ENCODE measurements around the gene DENND2A. TPM values are rescaled to one million over a fixed set of nuclear protein-coding genes. Genes with fewer than 3 reads are reported as not detected.

Gene DENND2A, protein sequence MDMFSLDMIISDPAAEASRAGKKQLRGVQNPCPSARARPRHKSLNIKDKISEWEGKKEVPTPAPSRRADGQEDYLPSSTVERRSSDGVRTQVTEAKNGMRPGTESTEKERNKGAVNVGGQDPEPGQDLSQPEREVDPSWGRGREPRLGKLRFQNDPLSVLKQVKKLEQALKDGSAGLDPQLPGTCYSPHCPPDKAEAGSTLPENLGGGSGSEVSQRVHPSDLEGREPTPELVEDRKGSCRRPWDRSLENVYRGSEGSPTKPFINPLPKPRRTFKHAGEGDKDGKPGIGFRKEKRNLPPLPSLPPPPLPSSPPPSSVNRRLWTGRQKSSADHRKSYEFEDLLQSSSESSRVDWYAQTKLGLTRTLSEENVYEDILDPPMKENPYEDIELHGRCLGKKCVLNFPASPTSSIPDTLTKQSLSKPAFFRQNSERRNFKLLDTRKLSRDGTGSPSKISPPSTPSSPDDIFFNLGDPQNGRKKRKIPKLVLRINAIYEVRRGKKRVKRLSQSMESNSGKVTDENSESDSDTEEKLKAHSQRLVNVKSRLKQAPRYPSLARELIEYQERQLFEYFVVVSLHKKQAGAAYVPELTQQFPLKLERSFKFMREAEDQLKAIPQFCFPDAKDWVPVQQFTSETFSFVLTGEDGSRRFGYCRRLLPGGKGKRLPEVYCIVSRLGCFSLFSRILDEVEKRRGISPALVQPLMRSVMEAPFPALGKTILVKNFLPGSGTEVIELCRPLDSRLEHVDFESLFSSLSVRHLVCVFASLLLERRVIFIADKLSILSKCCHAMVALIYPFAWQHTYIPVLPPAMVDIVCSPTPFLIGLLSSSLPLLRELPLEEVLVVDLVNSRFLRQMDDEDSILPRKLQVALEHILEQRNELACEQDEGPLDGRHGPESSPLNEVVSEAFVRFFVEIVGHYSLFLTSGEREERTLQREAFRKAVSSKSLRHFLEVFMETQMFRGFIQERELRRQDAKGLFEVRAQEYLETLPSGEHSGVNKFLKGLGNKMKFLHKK
- total RNA-seq (23.9 TPM), polyA plus RNA-seq (ENCODE audit: insufficient read depth in 1 of 8, insufficient read length in 8 of 8, low replicate concordance in 1 of 8) (10 to 100 TPM; 43.0 to 72.2 (median 50.3) TPM)
- long read RNA-seq, donor 1, partial matches to known transcripts, result 88 of 306 reads
- long read RNA-seq, donor 1, other reads (novel, unspliced or antisense), result 213 of 306 reads
- long read RNA-seq, donor 2, result 0 reads
- long read RNA-seq, donor 3, result 0 reads
- long read RNA-seq, donor 4, partial matches to known transcripts, result 0 of 4 reads
- long read RNA-seq, donor 4, other reads (novel, unspliced or antisense), result 0 of 4 reads
- long read RNA-seq, donor 5, partial matches to known transcripts, result 15 of 22 reads
- long read RNA-seq, donor 5, other reads (novel, unspliced or antisense), result 0 of 22 reads
- long read RNA-seq, donor 6, transcript DENND2A-201 (19 exons, 3,735 nt), result major isoform, 5 of 1,438 reads
- long read RNA-seq, donor 6, partial matches to known transcripts, result 490 of 1,438 reads
- long read RNA-seq, donor 6, other reads (novel, unspliced or antisense), result 940 of 1,438 reads
- long read RNA-seq, donor 7, partial matches to known transcripts, result 0 of 6 reads
- long read RNA-seq, donor 7, other reads (novel, unspliced or antisense), result 0 of 6 reads
- long read RNA-seq, donor 8, partial matches to known transcripts, result 0 of 2 reads
- long read RNA-seq, donor 8, other reads (novel, unspliced or antisense), result 0 of 2 reads
- long read RNA-seq, donor 9, partial matches to known transcripts, result 0 of 1 reads
- long read RNA-seq, donor 9, other reads (novel, unspliced or antisense), result 0 of 1 reads
- long read RNA-seq, donor 10, partial matches to known transcripts, result 5 of 7 reads
- long read RNA-seq, donor 10, other reads (novel, unspliced or antisense), result 0 of 7 reads
- long read RNA-seq, donor 11, partial matches to known transcripts, result 12 of 20 reads
- long read RNA-seq, donor 11, other reads (novel, unspliced or antisense), result 6 of 20 reads

- H3K9me3 ChIP-seq (replicated peaks; ENCODE audit: control insufficient read depth, low read depth, low read length), result no peaks in the 10 kb centered on the region
- under 1% methylated on average over 70 of the region's 78 CpGs for WGBS (ENCODE audit: insufficient coverage)
- peak; percentile 96 for DNase-seq
- H3K36me3 ChIP-seq (ENCODE audit: control insufficient read depth, insufficient read depth, low read length), result peaks cover 6% of the 10 kb centered on the region
- H3K27ac ChIP-seq (ENCODE audit: low read length), result peak within 1 kb of the TSS; percentile 98
- peak within 1 kb of the TSS; percentile 92 for H3K4me3 ChIP-seq (ENCODE audit: low read length)
- peaks cover 42% of the 10 kb centered on the region for H3K4me1 ChIP-seq (ENCODE audit: control insufficient read depth, insufficient read depth, low read length)
- H3K27me3 ChIP-seq (ENCODE audit: control insufficient read depth, insufficient read depth, low read length), result peaks cover 8% of the 10 kb centered on the region
These were observed at the start of gene DENND2A for GRCh38 chr7:140640727-140641523. Gene DENND2A, minus strand, starts transcription at chr7:140640813. Its CDS starts 38,416 bp downstream, at chr7:140602397.

DNA sequence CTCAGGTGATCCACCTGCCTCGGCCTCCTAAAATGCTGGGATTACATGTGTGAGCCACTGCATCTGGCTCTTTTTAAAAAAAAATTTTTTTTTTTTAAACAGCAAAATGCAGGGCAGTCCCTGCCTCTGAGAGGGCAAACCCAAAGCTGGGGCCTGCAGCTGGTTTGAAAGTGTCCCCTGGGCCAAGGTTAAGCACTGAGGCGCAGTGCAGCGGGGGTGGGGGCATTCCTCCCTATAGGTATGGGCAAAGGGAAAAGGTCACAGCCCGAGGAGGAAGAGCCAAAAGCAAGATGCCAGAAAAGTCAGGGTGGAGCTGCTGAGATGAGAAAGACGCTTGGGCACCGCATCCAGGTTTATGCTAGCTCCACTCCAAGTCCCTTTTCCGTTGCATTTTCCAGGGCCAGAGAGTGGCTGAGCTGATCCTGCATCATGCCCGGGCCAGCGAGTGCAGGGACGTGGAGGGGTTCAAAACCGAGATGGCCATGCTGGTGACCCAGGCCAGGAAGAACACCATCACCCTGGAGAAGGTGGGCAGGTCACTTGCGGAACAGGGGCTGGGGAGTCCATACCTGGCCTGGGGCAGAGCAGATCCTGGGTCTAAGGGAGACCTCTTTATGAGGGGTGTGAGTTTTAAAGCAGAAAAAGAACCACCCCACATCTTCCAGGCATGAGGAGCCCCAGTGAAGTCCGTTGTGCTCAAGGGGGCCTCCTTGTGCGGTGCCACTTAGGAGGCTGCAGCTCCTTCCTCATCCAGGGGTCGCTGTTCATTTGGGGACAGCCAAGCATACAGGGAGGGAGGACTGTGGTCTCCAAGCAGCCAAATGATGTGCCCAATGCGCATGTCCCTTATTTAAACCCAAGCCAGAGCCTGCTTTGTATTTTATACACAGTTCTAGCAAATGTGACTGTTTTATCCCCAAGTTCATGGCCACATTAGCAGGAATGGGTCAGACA is 48.9 kb upstream of the DENND2A start:
- Histone ChIP-seq H3K4me1 (ENCODE audit: control insufficient read depth, insufficient read depth, low read length) (no peaks in the 10 kb centered on the region), H3K27me3 (ENCODE audit: control insufficient read depth, insufficient read depth, low read length) (no peaks in the 10 kb centered on the region), H3K27ac (ENCODE audit: low read length) (no peak overlapping the region), H3K9me3 (replicated peaks; ENCODE audit: control insufficient read depth, low read depth, low read length) (no peaks in the 10 kb centered on the region), H3K4me3 (ENCODE audit: low read length) (no peak overlapping the region), H3K36me3 (ENCODE audit: control insufficient read depth, insufficient read depth, low read length) (peaks cover 51% of the 10 kb centered on the region)
- WGBS (ENCODE audit: insufficient coverage), result 84% methylated on average over 12 of the region's 16 CpGs
- no peak for DNase-seq

DNA sequence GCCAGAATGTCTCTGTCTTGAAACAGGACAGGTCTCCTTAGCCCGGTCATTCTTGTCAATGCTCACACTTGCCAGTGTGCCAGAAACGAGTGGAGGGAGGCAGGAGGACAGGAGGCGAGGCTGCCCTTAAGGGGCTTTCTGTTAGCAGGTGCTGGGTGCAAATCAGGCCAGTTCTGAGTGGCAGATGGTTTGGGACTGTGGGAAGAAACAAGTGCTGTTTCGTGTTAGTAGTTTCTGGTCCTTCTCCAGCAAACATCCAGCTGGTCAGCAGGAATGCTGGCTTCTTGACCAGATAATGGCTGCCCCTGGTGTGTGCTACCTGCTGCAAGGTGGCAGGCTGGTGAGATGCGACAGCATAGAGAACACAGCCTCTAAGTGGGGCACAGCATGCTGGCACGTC is 47.7 kb upstream of the DENND2A start:
- DNase-seq, result no peak
- peaks cover 55% of the 10 kb centered on the region for H3K36me3 ChIP-seq (ENCODE audit: control insufficient read depth, insufficient read depth, low read length)
- no peak overlapping the region for H3K27ac ChIP-seq (ENCODE audit: low read length)
- H3K4me3 ChIP-seq (ENCODE audit: low read length), result no peak overlapping the region
- no peaks in the 10 kb centered on the region for H3K9me3 ChIP-seq (replicated peaks; ENCODE audit: control insufficient read depth, low read depth, low read length)
- H3K27me3 ChIP-seq (ENCODE audit: control insufficient read depth, insufficient read depth, low read length), result no peaks in the 10 kb centered on the region
- 96% methylated on average over 6 of the region's 6 CpGs for WGBS (ENCODE audit: insufficient coverage)
- no peaks in the 10 kb centered on the region for H3K4me1 ChIP-seq (ENCODE audit: control insufficient read depth, insufficient read depth, low read length)

DNA sequence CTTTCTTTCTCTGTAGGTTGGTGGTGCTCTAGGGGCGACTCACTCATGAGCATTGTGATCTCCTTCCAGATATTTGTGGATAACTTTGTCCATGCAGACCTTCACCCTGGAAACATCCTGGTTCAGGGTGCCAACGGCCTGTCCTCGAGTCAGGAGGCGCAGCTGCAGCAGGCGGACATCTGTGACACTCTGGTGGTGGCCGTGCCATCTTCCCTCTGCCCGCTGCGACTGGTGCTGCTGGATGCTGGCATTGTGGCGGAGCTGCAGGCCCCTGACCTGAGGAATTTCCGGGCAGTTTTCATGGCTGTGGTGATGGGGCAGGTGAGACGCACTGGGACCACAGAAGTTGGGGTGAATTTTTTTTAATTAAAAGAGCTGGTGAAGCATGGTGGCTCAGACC is 46.3 kb upstream of the DENND2A start:
- H3K27me3 ChIP-seq (ENCODE audit: control insufficient read depth, insufficient read depth, low read length), result no peaks in the 10 kb centered on the region
- no peak for DNase-seq
- no peaks in the 10 kb centered on the region for H3K4me1 ChIP-seq (ENCODE audit: control insufficient read depth, insufficient read depth, low read length)
- no peak overlapping the region for H3K4me3 ChIP-seq (ENCODE audit: low read length)
- H3K27ac ChIP-seq (ENCODE audit: low read length), result no peak overlapping the region
- WGBS (ENCODE audit: insufficient coverage), result 93% methylated on average over 10 of the region's 11 CpGs
- H3K36me3 ChIP-seq (ENCODE audit: control insufficient read depth, insufficient read depth, low read length), result peaks cover 49% of the 10 kb centered on the region
- no peaks in the 10 kb centered on the region for H3K9me3 ChIP-seq (replicated peaks; ENCODE audit: control insufficient read depth, low read depth, low read length)

- H3K27me3 ChIP-seq (ENCODE audit: control insufficient read depth, insufficient read depth, low read length), result no peaks in the 10 kb centered on the region
- DNase-seq, result no peak
- peaks cover 51% of the 10 kb centered on the region for H3K36me3 ChIP-seq (ENCODE audit: control insufficient read depth, insufficient read depth, low read length)
- no peak overlapping the region for H3K4me3 ChIP-seq (ENCODE audit: low read length)
- H3K9me3 ChIP-seq (replicated peaks; ENCODE audit: control insufficient read depth, low read depth, low read length), result no peaks in the 10 kb centered on the region
- WGBS (ENCODE audit: insufficient coverage), result 51% methylated on average over 6 of the region's 10 CpGs
- H3K4me1 ChIP-seq (ENCODE audit: control insufficient read depth, insufficient read depth, low read length), result no peaks in the 10 kb centered on the region
- no peak overlapping the region for H3K27ac ChIP-seq (ENCODE audit: low read length)
These were observed 44.9 kb upstream of the DENND2A start for GRCh38 chr7:140685407-140686087.

GRCh38 chr7:140684066-140684950 is 43.7 kb upstream of the DENND2A start:
- Histone ChIP-seq H3K27ac (ENCODE audit: low read length) (no peak overlapping the region), H3K9me3 (replicated peaks; ENCODE audit: control insufficient read depth, low read depth, low read length) (no peaks in the 10 kb centered on the region), H3K4me1 (ENCODE audit: control insufficient read depth, insufficient read depth, low read length) (no peaks in the 10 kb centered on the region), H3K27me3 (ENCODE audit: control insufficient read depth, insufficient read depth, low read length) (no peaks in the 10 kb centered on the region), H3K4me3 (ENCODE audit: low read length) (no peak overlapping the region), H3K36me3 (ENCODE audit: control insufficient read depth, insufficient read depth, low read length) (peaks cover 47% of the 10 kb centered on the region)
- DNase-seq, result no peak
- 92% methylated on average over 10 of the region's 20 CpGs for WGBS (ENCODE audit: insufficient coverage)

- H3K27me3 ChIP-seq (ENCODE audit: control insufficient read depth, insufficient read depth, low read length), result no peaks in the 10 kb centered on the region
- 70% methylated on average over 1 of the region's 3 CpGs for WGBS (ENCODE audit: insufficient coverage)
- H3K36me3 ChIP-seq (ENCODE audit: control insufficient read depth, insufficient read depth, low read length), result peaks cover 49% of the 10 kb centered on the region
- H3K4me3 ChIP-seq (ENCODE audit: low read length), result no peak overlapping the region
- H3K27ac ChIP-seq (ENCODE audit: low read length), result no peak overlapping the region
- no peaks in the 10 kb centered on the region for H3K9me3 ChIP-seq (replicated peaks; ENCODE audit: control insufficient read depth, low read depth, low read length)
- H3K4me1 ChIP-seq (ENCODE audit: control insufficient read depth, insufficient read depth, low read length), result no peaks in the 10 kb centered on the region
- no peak for DNase-seq
These were observed 43.0 kb upstream of the DENND2A start for GRCh38 chr7:140683657-140684056.
